RPMI7951 (cell line): Measurements from ENCODE around the gene GPC4. TPM values are rescaled to one million over a fixed set of nuclear protein-coding genes. Genes with fewer than 3 reads are reported as not detected.
"Not testable (repeated sequence)": the region's sequence is repeated elsewhere in the genome, so short reads cannot be mapped to it uniquely, and the experiment has no call there.

ENCODE experiments used
- DNase-seq: peaks from one replicate; pipeline ENCODE4 v3.0.0-alpha.2; 2012; ENCODE audit warnings: low read depth
- total RNA-seq: library from RNA; depleted of rRNA; stranded (reverse); fragments of >200 nt; shearing (Covaris generic); gene quantifications from 2 replicates; pipeline ENCODE4 v1.2.3, GENCODE V29; 2014

GPC4 gene
- total RNA-seq, 1 experiment from 2014 or later, result not detected

DNA sequence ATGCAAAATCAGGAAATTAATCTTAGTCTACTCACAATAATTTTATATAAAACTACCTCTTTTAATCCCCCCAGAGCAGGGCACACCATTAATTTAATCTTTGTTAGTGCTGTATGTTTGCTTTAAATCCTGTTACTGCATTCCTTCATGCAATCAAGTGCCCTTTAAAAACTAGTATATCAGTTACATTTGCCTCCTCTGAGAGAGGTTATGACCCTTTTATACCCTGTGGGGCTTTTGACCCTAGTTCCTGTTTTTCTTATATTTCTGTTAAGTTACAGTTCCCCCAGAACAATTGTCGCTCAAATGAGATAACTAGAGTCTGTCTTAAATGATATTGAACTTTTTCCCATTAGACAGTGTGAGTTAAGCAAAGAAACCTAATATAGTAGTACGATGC lies 46.2 kb downstream of the GPC4 start:
- no peak for DNase-seq

- no peak for DNase-seq
Observed at GRCh38 chrX:133366735-133367134, 48.6 kb downstream of the GPC4 start.

- no peak for DNase-seq
Observed at GRCh38 chrX:133365871-133366611, 49.2 kb downstream of the GPC4 start.

DNA sequence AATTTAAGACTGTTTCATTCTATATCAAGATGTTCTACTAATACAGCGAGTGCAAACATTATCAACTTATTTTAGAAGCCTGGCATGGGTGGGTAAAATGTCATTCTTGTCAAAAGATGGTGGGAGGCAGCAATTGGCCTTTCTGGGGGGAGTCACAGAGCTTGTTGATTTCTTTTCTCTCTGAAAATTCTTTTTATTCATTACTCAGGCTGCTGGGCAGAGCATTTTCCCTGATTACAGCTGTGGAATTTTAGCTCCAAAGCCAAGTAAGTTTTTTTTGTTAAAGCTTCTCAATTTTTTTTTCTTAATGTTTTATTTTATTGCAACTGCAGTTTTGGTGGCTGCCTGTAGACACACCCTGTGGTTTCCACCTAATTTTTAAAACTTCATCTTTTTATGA lies 50.4 kb downstream of the GPC4 start:
- DNase-seq, result no peak

DNA sequence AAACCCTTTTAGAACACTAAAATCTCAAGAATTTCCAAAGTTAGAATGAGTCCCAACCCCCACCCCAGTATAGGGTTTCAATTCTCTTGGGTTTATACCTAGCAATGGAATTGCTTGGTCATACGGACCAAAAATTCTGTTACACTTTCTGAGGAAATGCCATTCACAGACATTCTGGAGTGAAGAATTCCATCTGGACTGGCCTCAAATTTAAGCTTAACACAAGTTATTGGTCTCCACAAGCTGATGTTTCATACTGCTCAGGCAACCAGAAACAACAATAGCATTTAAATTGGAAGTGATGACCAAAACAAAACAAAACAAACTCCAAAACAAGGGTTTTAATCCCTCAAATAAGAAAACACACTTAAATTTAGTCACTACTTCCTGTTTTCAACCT lies 51.1 kb downstream of the GPC4 start:
- DNase-seq, result no peak

DNA sequence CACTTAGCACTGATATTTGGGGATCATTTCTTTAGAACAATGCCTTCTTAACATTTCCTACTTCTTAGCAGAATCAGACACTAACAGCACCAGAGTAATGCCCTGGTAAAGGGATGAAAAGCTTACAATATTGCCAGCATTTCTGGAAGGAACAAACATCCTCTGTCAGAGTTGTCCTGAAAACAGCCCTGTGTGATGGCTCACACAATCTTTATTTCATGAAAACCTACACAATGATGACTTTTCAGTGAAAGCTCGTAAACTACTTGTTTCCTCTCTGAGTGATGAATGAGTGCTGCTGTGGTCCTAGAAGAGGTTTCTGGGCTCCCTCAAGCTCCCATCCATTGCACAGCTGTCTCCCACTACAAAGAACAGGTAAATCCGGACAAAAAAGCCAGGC lies 52.8 kb downstream of the GPC4 start:
- no peak for DNase-seq

- DNase-seq, result no peak
Observed at GRCh38 chrX:133359466-133359865, 55.8 kb downstream of the GPC4 start.

DNA sequence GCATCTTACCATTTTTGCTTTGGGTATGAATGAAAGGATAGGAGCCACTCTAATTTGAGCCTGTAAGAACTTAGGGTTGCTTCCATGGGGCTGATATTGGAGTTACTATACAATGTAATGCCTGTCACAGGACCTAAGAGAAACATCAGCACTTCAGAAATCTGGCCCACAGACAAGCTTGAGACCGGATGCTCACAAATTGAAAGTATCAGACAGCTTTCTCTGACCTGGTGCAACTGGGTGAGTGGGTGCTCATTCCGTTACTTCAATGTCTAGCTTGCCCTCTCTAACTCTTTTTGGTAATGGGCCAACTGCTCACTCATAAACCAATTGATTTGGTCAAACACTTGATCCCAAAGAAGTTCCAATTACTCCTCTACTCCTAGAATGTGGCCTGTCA lies 62.1 kb downstream of the GPC4 start:
- no peak for DNase-seq

DNA sequence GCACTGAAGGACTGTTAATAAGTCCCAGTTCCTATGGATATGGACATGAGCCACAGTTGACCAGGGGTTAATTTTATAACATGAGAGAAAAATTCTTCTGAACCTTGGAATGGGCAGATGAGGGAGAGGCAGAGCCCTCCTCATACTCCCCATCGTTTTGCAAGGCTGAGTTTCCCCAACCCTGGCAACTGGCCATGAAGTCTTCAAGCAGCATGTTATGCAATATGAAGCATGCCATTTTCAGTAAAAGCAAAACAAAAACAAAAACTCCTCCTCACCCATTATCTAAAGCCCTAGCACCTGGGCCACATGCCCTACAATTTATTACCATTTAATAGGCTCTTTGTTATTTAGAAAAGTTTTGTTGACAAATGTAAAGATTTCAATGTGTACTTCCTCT lies 64.5 kb downstream of the GPC4 start:
- DNase-seq, result no peak

- no peak for DNase-seq
Observed at GRCh38 chrX:133346026-133346425, 69.3 kb downstream of the GPC4 start.

GRCh38 chrX:133339566-133339965 lies 75.7 kb downstream of the GPC4 start:
- DNase-seq, result no peak

- DNase-seq, result no peak
Observed at GRCh38 chrX:133337250-133337649, 78.0 kb downstream of the GPC4 start.

DNA sequence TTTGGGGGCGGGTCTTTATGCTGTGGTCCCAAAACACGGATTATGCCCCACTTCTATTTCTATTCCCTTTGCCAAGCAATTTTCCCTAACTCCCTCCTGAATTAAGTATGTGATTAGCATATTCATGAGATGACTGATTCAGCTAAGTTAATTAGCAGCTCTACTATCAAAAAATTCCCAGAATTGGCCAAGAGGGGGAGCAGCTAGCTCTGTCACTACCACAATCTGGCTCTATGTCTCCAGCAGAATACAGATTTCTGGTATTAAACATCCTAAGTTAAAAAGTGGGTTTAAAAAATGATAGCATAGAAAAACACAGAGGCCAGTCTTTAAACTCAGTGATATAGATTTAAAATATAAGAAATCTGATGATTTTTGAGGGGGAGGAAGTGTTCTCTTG lies 80.3 kb downstream of the GPC4 start:
- DNase-seq, result no peak

- no peak for DNase-seq
Observed at GRCh38 chrX:133333154-133333750, 82.0 kb downstream of the GPC4 start.

GRCh38 chrX:133332737-133333136 lies 82.6 kb downstream of the GPC4 start:
- DNase-seq, result no peak

DNA sequence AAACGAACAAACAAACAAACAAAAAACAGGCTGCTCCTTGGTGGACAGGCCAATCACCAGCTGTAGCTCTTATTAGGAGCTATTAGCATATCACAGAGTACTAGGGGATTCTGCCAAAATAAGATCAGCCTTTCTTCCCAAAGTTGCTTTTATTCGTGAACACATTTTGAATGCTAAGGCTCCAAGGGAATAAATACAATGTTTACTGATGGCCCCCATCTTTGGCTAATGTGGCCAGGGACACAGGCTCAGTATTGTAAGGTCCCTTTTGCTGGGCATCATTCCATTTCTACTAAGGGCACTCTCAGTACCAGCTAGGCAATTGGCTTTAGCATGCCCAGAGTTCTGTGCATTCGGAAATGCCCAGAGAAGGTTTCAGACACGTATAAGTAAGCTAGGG lies 84.3 kb downstream of the GPC4 start:
- no peak for DNase-seq

DNA sequence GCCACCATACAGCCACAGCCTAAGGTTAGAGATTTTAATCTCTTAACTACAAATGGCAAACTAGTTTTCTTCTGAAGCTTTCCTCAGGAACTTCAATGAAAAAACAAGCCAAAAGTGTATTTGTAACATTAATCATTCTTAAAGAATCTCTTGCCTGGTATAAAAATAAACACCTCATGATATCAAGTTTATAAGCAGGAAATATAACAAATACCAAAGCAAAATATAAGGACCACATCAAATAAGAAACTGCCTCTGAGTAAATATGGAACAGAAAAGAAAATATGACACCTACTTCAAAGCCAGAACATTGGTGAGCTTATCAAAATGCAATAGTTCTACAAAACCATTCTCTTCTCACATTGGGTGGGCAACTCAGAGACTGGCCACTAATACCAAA lies 89.9 kb downstream of the GPC4 start:
- no peak for DNase-seq

- DNase-seq, result no peak
Observed at GRCh38 chrX:133323431-133323830, 91.9 kb downstream of the GPC4 start.

- DNase-seq, result not testable (repeated sequence)
Observed at GRCh38 chrX:133322269-133322668, 93.0 kb downstream of the GPC4 start.

GRCh38 chrX:133321451-133321850 lies 93.8 kb downstream of the GPC4 start:
- DNase-seq, result no peak

- DNase-seq, result no peak
Observed at GRCh38 chrX:133314281-133314680, 101.0 kb downstream of the GPC4 start.

GRCh38 chrX:133308499-133308897 lies 106.8 kb downstream of the GPC4 start:
- no peak for DNase-seq

DNA sequence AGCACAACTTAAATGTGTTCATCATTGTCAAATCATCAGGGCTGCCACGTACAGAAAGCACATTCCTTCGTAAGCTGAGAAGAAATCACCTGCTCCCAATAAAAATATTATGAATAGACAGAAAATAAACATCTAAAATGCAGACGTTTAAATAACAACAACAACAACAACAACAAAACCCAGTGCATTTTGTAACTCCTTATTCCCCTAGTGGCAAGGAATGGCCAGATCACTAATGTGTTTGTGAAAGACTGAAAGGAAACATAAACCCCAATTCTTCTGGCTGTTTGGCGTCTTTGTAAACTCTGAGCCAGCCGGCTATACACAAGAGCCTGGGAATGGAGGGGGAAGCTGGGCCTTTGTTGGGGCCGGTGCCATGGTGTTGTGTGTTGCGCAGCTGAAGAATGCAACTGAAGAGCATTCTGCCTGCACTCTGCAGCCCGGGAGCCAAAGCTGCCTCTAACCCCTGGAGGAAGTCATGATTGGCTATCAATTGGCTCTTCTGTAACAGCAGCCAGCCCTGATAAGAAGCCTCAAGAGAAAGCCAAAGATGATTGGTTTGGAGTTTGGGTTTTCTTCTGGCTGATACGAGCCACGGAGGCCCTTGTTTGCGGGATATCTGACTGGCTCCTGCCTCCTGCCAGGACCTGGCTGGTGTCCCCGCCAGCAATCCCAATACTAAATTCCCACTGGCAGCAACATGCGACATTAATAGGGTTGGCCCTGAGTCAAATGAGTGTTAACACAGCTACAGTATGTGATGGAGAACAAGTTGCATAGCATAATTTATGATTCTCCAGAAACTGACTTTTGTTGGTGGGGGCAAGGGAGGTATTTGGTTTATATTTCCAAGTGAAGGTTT lies 107.4 kb downstream of the GPC4 start:
- DNase-seq, result no peak
